ENCODE data around the gene RESP18.
"Not testable (repeated sequence)": the region's sequence is repeated elsewhere in the genome, so short reads cannot be mapped to it uniquely, and the experiment has no call there.

Gene RESP18

GRCh38 chr2:219325136-219325535 lies 7.4 kb downstream of the RESP18 start:
- DNase-seq = no peak

DNA sequence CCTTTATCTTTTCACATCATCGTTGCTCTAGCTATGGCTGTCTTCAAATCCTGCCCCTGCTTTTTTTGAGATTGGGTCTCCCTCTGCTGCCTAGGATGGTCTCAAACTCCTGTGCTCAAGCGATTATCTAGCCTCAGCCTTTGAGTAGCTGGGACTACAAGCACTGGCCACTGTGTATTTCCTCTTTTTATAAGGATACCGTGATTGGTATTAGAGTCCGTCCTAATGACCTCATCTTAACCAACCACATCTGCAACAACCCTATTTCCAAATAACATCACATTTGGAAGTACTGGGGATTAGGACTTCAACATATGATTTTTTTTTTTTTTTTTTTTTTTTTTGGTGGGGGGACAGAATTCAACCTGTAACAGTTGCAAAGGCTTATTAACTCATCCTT lies 9.1 kb downstream of the RESP18 start:
- DNase-seq = no peak

DNA sequence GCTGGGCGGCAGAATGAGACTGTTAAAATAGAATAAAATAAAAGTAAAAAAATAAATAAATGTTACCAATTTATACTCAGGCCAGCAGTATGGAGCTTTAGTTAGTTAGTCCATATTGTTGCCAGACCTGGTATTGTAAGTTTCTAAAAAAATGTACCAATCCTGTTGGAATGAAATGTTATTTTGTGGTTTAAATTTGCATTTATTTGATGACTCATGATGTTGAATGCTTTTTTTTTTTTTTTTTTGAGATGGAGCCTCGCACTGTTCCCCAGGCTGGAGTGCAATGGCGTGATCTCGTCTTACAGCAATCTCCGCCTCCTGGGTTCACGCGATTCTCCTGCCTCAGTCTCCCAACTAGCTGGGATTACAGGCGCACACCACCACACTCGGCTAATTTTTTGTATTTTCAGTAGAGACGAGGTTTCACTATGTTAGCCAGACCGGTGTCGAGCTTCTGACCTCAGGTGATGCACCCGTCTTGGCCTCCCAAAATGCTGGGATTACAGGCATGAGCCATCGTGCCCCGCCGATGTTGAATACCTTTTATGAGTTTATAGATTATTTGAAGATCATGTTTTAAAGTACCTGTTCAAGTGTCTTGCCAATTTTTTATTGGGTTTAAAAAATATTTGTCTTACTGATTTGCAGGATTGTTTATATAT lies 17.6 kb downstream of the RESP18 start:
- no peak for DNase-seq

GRCh38 chr2:219312683-219313263 lies 19.8 kb downstream of the RESP18 start:
- not testable (repeated sequence) for DNase-seq

DNA sequence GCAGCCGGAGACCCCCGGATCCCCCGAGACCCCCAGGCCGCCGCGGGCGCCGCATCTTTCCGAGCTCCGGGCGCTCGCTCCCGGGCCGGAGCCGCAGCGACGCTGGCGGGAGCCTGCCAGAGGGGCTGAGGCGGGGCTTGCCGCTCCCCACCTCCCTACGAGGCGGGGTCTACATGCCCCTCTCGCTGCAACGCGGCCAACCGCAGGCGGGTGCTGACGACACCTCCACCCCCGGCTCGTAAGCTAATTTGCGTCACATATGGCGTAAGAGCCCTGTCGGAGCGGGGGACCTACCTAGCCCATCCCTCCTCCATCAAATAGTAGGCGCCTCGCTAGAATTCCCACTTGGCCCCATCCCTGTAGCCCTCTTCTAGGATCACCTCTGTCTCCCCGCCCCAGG lies 23.3 kb downstream of the RESP18 start, which contains the start of gene PTPRN:
Gene PTPRN (minus strand): TSS at position 124 of the 400 bp plus-strand sequence. CDS start 69 bp downstream, at position 55.
- DNase-seq = peak in 1 of 14 donors; percentile 65

- peak in 6 of 14 donors; percentile 14 to 63 (median 20) for DNase-seq
Observed at GRCh38 chr2:219308142-219309101, 24.1 kb downstream of the RESP18 start.

DNA sequence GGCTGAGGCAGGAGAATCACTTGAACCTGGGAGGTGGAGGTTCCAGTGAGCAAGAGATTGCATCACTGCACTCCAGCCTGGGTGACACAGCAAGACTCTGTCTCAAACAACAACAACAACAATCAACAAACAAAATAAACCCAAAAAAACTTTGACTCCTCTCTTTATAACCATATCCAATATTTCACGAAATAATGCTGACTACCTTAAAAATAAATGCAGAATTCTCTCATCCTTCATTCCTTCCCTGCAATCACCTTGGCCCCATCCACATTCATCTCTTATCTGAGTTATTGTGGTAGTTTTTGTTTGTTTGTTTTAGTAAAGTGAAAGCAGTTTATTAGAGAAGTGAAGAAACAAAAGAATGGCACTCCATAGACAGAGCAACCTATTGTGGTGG lies 26.5 kb downstream of the RESP18 start:
- DNase-seq = no peak

- DNase-seq = no peak
Observed at GRCh38 chr2:219304223-219304622, 28.3 kb downstream of the RESP18 start.

- DNase-seq = no peak
Observed at GRCh38 chr2:219302412-219302968, 30.1 kb downstream of the RESP18 start.

DNA sequence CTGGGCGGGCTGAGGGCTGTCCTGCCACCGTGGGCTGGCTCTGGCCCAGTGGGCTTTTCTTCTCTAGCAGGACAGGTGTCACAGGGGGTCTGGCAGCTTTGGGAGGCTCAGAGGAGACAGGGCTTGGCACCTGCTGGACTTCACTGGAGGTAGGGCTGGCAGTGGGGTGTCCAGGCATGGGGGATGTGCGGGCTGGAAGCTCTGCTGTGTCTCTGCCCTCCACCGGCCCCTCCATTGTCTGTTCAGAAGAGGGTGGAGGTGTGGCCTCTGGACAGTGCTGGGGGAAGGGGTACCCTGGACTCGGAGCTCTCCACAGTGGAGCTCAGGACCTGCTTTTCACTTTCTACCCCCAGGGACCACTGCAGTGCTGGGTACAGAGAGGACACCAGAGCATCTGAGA lies 32.5 kb downstream of the RESP18 start:
- no peak for DNase-seq

- DNase-seq = no peak
Observed at GRCh38 chr2:219299372-219299760, 33.2 kb downstream of the RESP18 start.

DNA sequence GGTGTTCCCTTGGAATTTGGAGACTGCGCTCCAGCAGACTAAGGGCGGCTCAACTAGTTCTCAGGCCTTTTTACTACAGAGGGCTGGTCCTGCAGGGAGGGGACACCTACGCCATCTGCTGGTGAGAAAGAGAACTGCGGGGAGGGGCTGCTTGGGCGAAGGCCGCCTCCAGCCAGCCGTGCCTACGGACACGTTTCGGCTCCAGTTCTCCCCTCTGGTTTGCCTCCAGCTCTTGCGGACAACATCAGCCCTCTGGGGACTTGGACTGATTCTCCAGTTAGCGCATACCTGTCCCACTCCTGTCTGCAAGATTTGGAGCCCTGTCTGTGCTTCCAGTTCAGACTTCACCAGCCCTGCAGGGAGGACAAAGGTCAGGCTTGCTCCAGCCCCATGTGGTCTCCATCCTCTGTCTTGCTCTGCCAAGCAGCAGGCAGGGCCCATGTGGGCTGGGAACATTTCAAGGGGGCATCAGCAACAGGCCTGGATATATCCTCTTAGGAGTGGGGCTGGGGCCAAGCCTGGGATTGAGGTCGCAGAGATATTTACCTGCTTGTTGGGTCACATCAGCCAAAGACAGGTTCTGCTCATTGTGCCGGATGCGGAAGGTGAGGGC lies 33.7 kb downstream of the RESP18 start:
- DNase-seq = peak in 12 of 14 donors; percentile 54 to 86 (median 68)

GRCh38 chr2:219297766-219298456 lies 34.6 kb downstream of the RESP18 start:
- no peak for DNase-seq

GRCh38 chr2:219296631-219297391 lies 35.7 kb downstream of the RESP18 start:
- no peak for DNase-seq

DNA sequence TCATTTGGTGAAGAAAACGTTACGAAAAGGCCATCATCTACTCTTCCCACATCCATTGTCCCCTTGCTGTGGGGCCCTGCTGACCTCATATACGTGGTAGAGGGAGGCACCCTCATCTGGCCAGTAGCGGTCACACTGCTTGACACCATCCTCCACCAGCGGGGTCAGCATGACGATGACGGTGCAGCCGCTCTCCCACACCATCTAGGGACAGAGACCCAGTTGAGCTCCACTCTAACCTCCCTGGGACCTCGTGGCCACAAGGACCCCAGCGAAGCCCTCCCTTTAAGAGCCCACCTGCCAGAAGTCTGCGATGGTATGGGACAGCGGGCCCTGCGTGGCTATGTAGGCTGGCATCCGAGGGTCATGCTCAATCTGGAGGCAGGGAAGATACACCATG lies 36.4 kb downstream of the RESP18 start:
- no peak for DNase-seq

- peak in 13 of 14 donors; percentile 44 to 88 (median 71) for DNase-seq
Observed at GRCh38 chr2:219294356-219295351, 37.9 kb downstream of the RESP18 start.

- DNase-seq = no peak
Observed at GRCh38 chr2:219293736-219294231, 38.8 kb downstream of the RESP18 start.

DNA sequence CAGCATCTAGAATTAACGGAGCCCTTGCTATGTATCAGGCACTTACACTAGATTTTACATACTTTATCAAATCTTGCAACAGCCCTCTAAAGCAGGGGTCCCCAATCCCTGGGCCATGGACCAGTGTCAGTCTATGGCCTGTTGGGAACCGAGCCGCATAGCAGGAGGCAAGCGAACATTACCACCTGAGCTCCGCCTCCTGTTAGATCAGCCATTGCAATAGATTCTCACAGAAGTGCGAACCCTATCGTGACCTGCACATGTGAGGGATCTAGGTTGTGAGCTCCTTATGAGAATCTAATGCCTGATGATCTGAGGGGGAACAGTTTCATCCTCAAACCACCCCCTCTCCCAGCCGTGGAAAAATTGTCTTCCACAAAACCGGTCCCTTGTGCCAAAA lies 39.9 kb downstream of the RESP18 start:
- no peak for DNase-seq

DNA sequence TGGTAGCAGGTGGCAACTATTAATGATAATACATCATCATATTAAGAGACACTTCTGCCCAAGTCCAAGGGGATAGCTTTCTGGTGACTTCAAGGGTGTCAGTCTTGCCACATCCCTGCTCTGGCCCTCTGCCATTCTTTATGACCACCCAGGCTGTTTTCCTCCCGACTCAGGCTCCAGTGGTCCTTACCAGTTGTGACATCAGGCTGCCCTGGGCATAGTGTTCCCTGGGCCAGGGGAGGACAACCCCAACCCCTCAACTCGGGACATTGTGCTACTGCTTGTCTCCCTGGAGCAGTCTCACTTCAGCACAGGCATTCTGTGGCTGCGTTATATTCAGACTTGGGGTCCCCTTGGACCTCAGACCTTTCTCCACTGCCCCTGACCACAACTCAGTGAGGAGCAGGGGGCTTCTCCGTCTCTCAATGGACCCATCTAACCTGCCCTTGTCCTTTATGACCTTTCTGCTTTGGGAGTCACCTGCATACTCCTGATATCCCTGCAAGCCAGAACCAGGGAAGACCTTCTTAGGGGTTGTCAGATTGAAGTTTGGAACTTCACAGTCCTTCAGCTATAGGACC lies 40.5 kb downstream of the RESP18 start:
- no peak for DNase-seq

Data from C1 segment of cervical spinal cord (tissue), 14 donors.